Measurements from ENCODE around the gene ALDH16A1.
A peak's percentile ranks its signal among the peaks of the same experiment; 100 is the strongest.

- no peak for TF ChIP-seq CTCF (IDR thresholded peaks at IDR 0.05)
- peak; percentile 64 for TF ChIP-seq EZH2 (IDR thresholded peaks at IDR 0.05; ENCODE audit: borderline replicate concordance, insufficient read depth, low read depth, low read length, poor library complexity, severe bottlenecking)
These were observed 24.2 kb upstream of the ALDH16A1 start for GRCh38 chr19:49428547-49429451.

All from B cell (primary cell).